Stimulated activated CD8-positive, alpha-beta memory T cell treated with anti-CD3 and anti-CD28 coated beads, Interleukin-15, amount 100 ng/mL, for 1 hour (primary cell): ENCODE results near the gene SYT7.
"Not testable (repeated sequence)": the region's sequence is repeated elsewhere in the genome, so short reads cannot be mapped to it uniquely, and the experiment has no call there.

Experiments used
- DNase-seq: peaks from one replicate; pipeline ENCODE4 v3.0.0-alpha.2; 2020; ENCODE audit warnings: low read depth

SYT7 gene

GRCh38 chr11:61476371-61476770 is 104.5 kb downstream of the SYT7 start:
- DNase-seq: no peak

- no peak for DNase-seq
Measured at GRCh38 chr11:61475433-61475832, 105.4 kb downstream of the SYT7 start.

- DNase-seq: no peak
Measured at GRCh38 chr11:61474013-61474643, 106.7 kb downstream of the SYT7 start.

GRCh38 chr11:61473370-61474012 is 107.4 kb downstream of the SYT7 start:
- DNase-seq: no peak

GRCh38 chr11:61472868-61473267 is 108.0 kb downstream of the SYT7 start:
- DNase-seq: no peak

- DNase-seq: no peak
Measured at GRCh38 chr11:61472282-61472681, 108.6 kb downstream of the SYT7 start.

GRCh38 chr11:61468002-61468401 is 112.9 kb downstream of the SYT7 start:
- no peak for DNase-seq

- DNase-seq: not testable (repeated sequence)
Measured at GRCh38 chr11:61467602-61468001, 113.3 kb downstream of the SYT7 start.
